ENCODE measurements around the gene TMEM130. TPM values are rescaled to one million over a fixed set of nuclear protein-coding genes. Genes with fewer than 3 reads are reported as not detected.

The TMEM130 gene
- total and polyA plus RNA-seq, 9 of the 15 experiments (the other 6 are each of a cell fraction or from before 2014, with no cell fraction given): 0.07 TPM; not detected in 8

GRCh38 chr7:98868450-98868849 lies 1.4 kb downstream of the TMEM130 start (continued):
- no peak for TF ChIP-seq RFX5 (IDR thresholded peaks at IDR 0.05; ENCODE audit: low read depth, low read length)
- TF ChIP-seq RB1 (IDR thresholded peaks at IDR 0.05; ENCODE audit: low read depth): no peak
- TF ChIP-seq FOXJ2 (tag; IDR thresholded peaks at IDR 0.05): no peak
- no peak for TF ChIP-seq DNMT1 (IDR thresholded peaks at IDR 0.05)
- TF ChIP-seq SREBF2 (CRISPR knock-in tag; IDR thresholded peaks at IDR 0.05): no peak
- TF ChIP-seq XRCC5 (IDR thresholded peaks at IDR 0.05; ENCODE audit: low read depth, low read length): no peak

GRCh38 chr7:98866765-98867164 lies 3.0 kb downstream of the TMEM130 start:
- Histone ChIP-seq H3K36me3 (ENCODE audit: control insufficient read depth, insufficient read depth, low read length) (no peaks in the 10 kb centered on the region), H3K9me3 (replicated peaks; ENCODE audit: control insufficient read depth, insufficient read depth, low read depth, low read length) (no peaks in the 10 kb centered on the region), H3K27ac (ENCODE audit: extremely low read depth, low read depth, low read length) (no peak overlapping the region), H2AFZ (ENCODE audit: low read depth, low read length) (no peak overlapping the region), H3K79me2 (ENCODE audit: control insufficient read depth, insufficient read depth, low read length) (no peaks in the 10 kb centered on the region), H3K9ac (ENCODE audit: insufficient read depth in 1 of 2, low read depth in 2 of 2, low read length in 2 of 2) (no peak overlapping the region), H3K4me2 (ENCODE audit: insufficient read depth, low read length) (no peak overlapping the region), H3K9me1 (ENCODE audit: control insufficient read depth, insufficient read depth, low read length) (no peaks in the 10 kb centered on the region), H4K20me1 (replicated peaks; ENCODE audit: control insufficient read depth, insufficient read depth, low read length) (0 out of 2 replicates have a peak, but pooled peaks cover 7% of the 10 kb centered on the region), H3K4me1 (replicated peaks in 1 of 2; ENCODE audit: control insufficient read depth in 2 of 2, insufficient read depth in 2 of 2, low read length in 2 of 2) (peaks cover 0 to 22% of the 10 kb centered on the region in 2 experiments; a peak in 2 of 5 replicates), H3K27me3 (ENCODE audit: control insufficient read depth in 2 of 2, insufficient read depth in 2 of 2, low read length in 2 of 2) (peaks cover 38 to 74% of the 10 kb centered on the region in 2 experiments; a peak in 4 of 5 replicates), H3K4me3 (no peak overlapping the region)
- no peak for FAIRE-seq
- no peak for TF ChIP-seq RBM17 (IDR thresholded peaks at IDR 0.05; ENCODE audit: borderline replicate concordance, low read depth, low read length)
- no peak for TF ChIP-seq FOXO4 (CRISPR knock-in tag; IDR thresholded peaks at IDR 0.05)
- TF ChIP-seq ZNF253 (CRISPR knock-in tag; conservative IDR thresholded peaks at IDR 0.05): no peak
- no peak for TF ChIP-seq ZNF707 (CRISPR knock-in tag; conservative IDR thresholded peaks at IDR 0.05)
- TF ChIP-seq FOXK2 (conservative IDR thresholded peaks at IDR 0.05 in 1 of 2, IDR thresholded peaks at IDR 0.05 in 1 of 2; ENCODE audit: low read depth in 2 of 2): no peak
- TF ChIP-seq ZNF644 (tag; IDR thresholded peaks at IDR 0.05; ENCODE audit: low read depth): no peak
- TF ChIP-seq POLR2AphosphoS2 (IDR thresholded peaks at IDR 0.05; ENCODE audit: low read length): no peak
- no peak for TF ChIP-seq ZNF280A (IDR thresholded peaks at IDR 0.05; ENCODE audit: low read depth, partially characterized antibody)
- no peak for TF ChIP-seq SREBF2 (CRISPR knock-in tag; IDR thresholded peaks at IDR 0.05)
- POLR2A ChIA-PET: no interaction called here
- no peak for ATAC-seq
- in situ Hi-C loops (cut with MboI): no loop called here
- intact Hi-C loops (cut with micrococcal nuclease): no loop called here
- CTCF ChIA-PET (ENCODE audit: low intra/inter-chr PET ratio): no interaction called here
- no peak for DNase-seq (ENCODE audit: extremely low read depth in 1 of 4, low spot score in 3 of 4)
- 1% methylated on average over 7 of the region's 7 CpGs for WGBS (ENCODE audit: insufficient coverage, low coverage, missing lambda C conversion rate)
- no TSS peak for BruUV-seq (replicated peaks)

Measured in K562 (cell line).